H9 (cell line): Measurements from ENCODE around the gene ZAP70. TPM values are rescaled to one million over a fixed set of nuclear protein-coding genes. Genes with fewer than 3 reads are reported as not detected.

Experiments used
- DNase-seq: peaks from one replicate; pipeline ENCODE4 v3.0.0-alpha.2; 2017
- H2AFZ ChIP-seq: one replicate; pipeline ENCODE4 v1.6.1; 2013; ENCODE audit warnings: mild to moderate bottlenecking, low read length, control low read depth, moderate library complexity
- H2AK5ac ChIP-seq: 2 replicates; pipeline ENCODE4 v1.6.1; 2013; ENCODE audit warnings: low read length, control low read depth, mixed read lengths; ENCODE audit not compliant: insufficient read length
- H2BK120ac ChIP-seq: one replicate; pipeline ENCODE4 v1.6.1; 2013; ENCODE audit warnings: low read depth, mild to moderate bottlenecking, low read length, control low read depth, inconsistent platforms; ENCODE audit not compliant: poor library complexity, severe bottlenecking
- H2BK12ac ChIP-seq: 2 replicates; pipeline ENCODE4 v1.6.1; 2013; ENCODE audit warnings: low read length, control low read depth, mixed read lengths, low read depth; ENCODE audit not compliant: insufficient read length
- H2BK15ac ChIP-seq: 2 replicates; pipeline ENCODE4 v1.6.1; 2013; ENCODE audit warnings: low read depth, low read length, control low read depth
- H2BK20ac ChIP-seq: one replicate; pipeline ENCODE4 v1.6.1; 2013; ENCODE audit warnings: low read depth, mild to moderate bottlenecking, low read length, control low read depth, inconsistent platforms; ENCODE audit not compliant: poor library complexity, severe bottlenecking
- H2BK5ac ChIP-seq: 2 replicates; pipeline ENCODE4 v1.6.1; 2013; ENCODE audit warnings: low read length, control low read depth, mixed read lengths; ENCODE audit not compliant: insufficient read length
- H3K14ac ChIP-seq: 2 replicates; pipeline ENCODE4 v1.6.1; 2013; ENCODE audit warnings: low read length, control low read depth; ENCODE audit not compliant: insufficient read depth
- H3K18ac ChIP-seq: 2 replicates; pipeline ENCODE4 v1.6.1; 2013; ENCODE audit warnings: low read depth, mild to moderate bottlenecking, mixed read lengths, low read length, control low read depth; ENCODE audit not compliant: insufficient read length
- H3K23ac ChIP-seq: 2 replicates; pipeline ENCODE4 v1.6.1; 2013; ENCODE audit warnings: low read length, control low read depth, mixed read lengths, low read depth; ENCODE audit not compliant: insufficient read length
- H3K23me2 ChIP-seq: 2 replicates; pipeline ENCODE4 v1.6.1; 2013; ENCODE audit warnings: low read depth, mild to moderate bottlenecking, mixed read lengths, low read length, control low read depth; ENCODE audit not compliant: insufficient read length, poor library complexity, severe bottlenecking
- H3K27ac ChIP-seq: 2 replicates; pipeline ENCODE4 v1.5.1; 2013; ENCODE audit warnings: low read length, control low read depth, mixed read lengths, low read depth; ENCODE audit not compliant: insufficient read length
- H3K27me3 ChIP-seq: 2 replicates; pipeline ENCODE4 v1.6.1; 2013; ENCODE audit warnings: low read length, control low read depth, inconsistent platforms; ENCODE audit not compliant: insufficient read depth
- H3K4ac ChIP-seq: 2 replicates; pipeline ENCODE4 v1.6.1; 2013; ENCODE audit warnings: low read depth, mild to moderate bottlenecking, control low read depth, inconsistent platforms, low read length, moderate library complexity
- H3K4me1 ChIP-seq: 2 replicates; pipeline ENCODE4 v1.6.1; 2013; ENCODE audit warnings: low read length, control low read depth, inconsistent platforms; ENCODE audit not compliant: insufficient read depth
- H3K4me2 ChIP-seq: 2 replicates; pipeline ENCODE4 v1.6.1; 2013; ENCODE audit warnings: low read length, control low read depth, mixed read lengths; ENCODE audit not compliant: insufficient read length, insufficient read depth
- H3K56ac ChIP-seq: 2 replicates; pipeline ENCODE4 v1.6.1; 2013; ENCODE audit warnings: low read depth, mild to moderate bottlenecking, mixed read lengths, low read length, control low read depth; ENCODE audit not compliant: insufficient read length
- H3K79me1 ChIP-seq: 2 replicates; pipeline ENCODE4 v1.6.1; 2013; ENCODE audit warnings: low read depth, mild to moderate bottlenecking, moderate library complexity, low read length, control low read depth, inconsistent platforms; ENCODE audit not compliant: insufficient read depth, poor library complexity, severe bottlenecking
- H3K79me2 ChIP-seq: 2 replicates; pipeline ENCODE4 v1.6.1; 2013; ENCODE audit warnings: low read length, control low read depth, inconsistent platforms; ENCODE audit not compliant: insufficient read depth
- H3K9ac ChIP-seq: 2 replicates; pipeline ENCODE4 v1.6.1; 2013; ENCODE audit warnings: low read length, control low read depth, mixed read lengths; ENCODE audit not compliant: insufficient read length; ENCODE audit errors: extremely low read depth
- H3K9me3 ChIP-seq: one replicate; pipeline ENCODE4 v1.6.1; 2013; ENCODE audit warnings: low read depth, low read length, inconsistent platforms; ENCODE audit not compliant: control insufficient read depth
- H3T11ph ChIP-seq: one replicate; pipeline ENCODE4 v1.6.1; 2013; ENCODE audit warnings: mild to moderate bottlenecking, low read length, control low read depth, inconsistent platforms
- H4K20me1 ChIP-seq: one replicate; pipeline ENCODE4 v1.6.1; 2013; ENCODE audit not compliant: control insufficient read depth, insufficient read length, insufficient read depth
- H4K5ac ChIP-seq: 2 replicates; pipeline ENCODE4 v1.6.1; 2013; ENCODE audit warnings: low read depth, mild to moderate bottlenecking, mixed read lengths, low read length, control low read depth; ENCODE audit not compliant: insufficient read length
- H4K8ac ChIP-seq: replicated peaks from 2 replicates; pipeline ENCODE4 v1.6.1; 2013; ENCODE audit warnings: low read length, control low read depth, mixed read lengths, low read depth; ENCODE audit not compliant: insufficient read length
- H4K91ac ChIP-seq: 2 replicates; pipeline ENCODE4 v1.6.1; 2013; ENCODE audit warnings: low read depth, mild to moderate bottlenecking, moderate library complexity, mixed read lengths, low read length, control low read depth; ENCODE audit not compliant: insufficient read length
- H3K27ac Mint-ChIP-seq, 3 experiments: 2 replicates in 2 of 3; 3 replicates in 1 of 3; pipeline ENCODE4 v1.8.0; 2020 to 2021; ENCODE audit warnings: mixed read lengths in 3 of 3, mild to moderate bottlenecking in 1 of 3, moderate library complexity in 1 of 3
- H3K27me3 Mint-ChIP-seq: 2 replicates; pipeline ENCODE4 v1.8.0; 2021; ENCODE audit warnings: low read depth, mild to moderate bottlenecking, moderate library complexity, mixed read lengths
- H3K36me3 Mint-ChIP-seq, 3 experiments: 2 replicates in 2 of 3; 3 replicates in 1 of 3; pipeline ENCODE4 v1.8.0; 2020 to 2021; ENCODE audit warnings: low read depth in 3 of 3, mixed read lengths in 3 of 3; ENCODE audit not compliant: insufficient read depth in 1 of 3
- H3K4me1 Mint-ChIP-seq, 2 experiments: 2 replicates each; pipeline ENCODE4 v1.8.0; 2020; ENCODE audit warnings: mixed read lengths in 2 of 2
- H3K4me3 Mint-ChIP-seq, 2 experiments: 2 replicates in 1 of 2; 3 replicates in 1 of 2; pipeline ENCODE4 v1.8.0; 2020 to 2021; ENCODE audit warnings: mild to moderate bottlenecking in 2 of 2, mixed read lengths in 2 of 2, moderate library complexity in 1 of 2
- H3K9me3 Mint-ChIP-seq, 2 experiments: 2 replicates in 1 of 2; 3 replicates in 1 of 2; pipeline ENCODE4 v1.8.0; 2020; ENCODE audit warnings: mild to moderate bottlenecking in 2 of 2, mixed read lengths in 2 of 2, moderate library complexity in 1 of 2
- WGBS: extraction: QIAGEN DNeasy Blood & Tissue Kit; methylation state at CpG from one replicate; pipeline ENCODE4 v1.1.7; 2013; ENCODE audit warnings: missing lambda C conversion rate, low lambda C conversion rate, mixed read lengths; ENCODE audit not compliant: insufficient read length; ENCODE audit errors: extremely low coverage; 5-methylcytosine and 5-hydroxymethylcytosine counted together
- total RNA-seq: library from RNA; stranded (reverse); gene quantifications from 2 replicates; pipeline ENCODE4 v1.2.1, GENCODE V29; 2021
- TF ChIP-seq, protein P1 (sequence below): fragments of 200-600 bp; sonication (generic); conservative IDR thresholded peaks from 3 replicates; pipeline ENCODE4 v1.8.0; 2021; ENCODE audit warnings: antibody characterized with exemption, mild to moderate bottlenecking

ZAP70 gene
- total RNA-seq, 1 experiment from 2014 or later: 0.24 TPM

DNA sequence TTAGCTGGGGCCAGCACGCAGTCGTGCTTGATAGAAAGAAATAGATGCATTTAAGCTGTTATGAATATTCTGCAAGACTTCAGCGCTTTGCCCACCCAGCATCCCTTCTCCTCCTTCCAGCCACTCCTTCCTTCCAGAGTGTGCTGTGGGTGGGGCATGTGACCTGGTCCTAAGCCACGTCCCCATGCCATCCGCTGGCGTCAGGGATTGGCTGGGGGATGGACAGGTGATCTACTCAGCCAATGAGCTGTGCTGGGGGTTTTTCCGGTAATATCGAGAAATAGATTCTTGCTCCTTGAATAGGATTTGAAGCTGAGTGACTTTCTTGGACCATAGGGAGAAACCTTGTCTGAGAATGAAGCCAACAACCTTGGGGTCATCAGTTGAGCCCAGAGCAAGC is 4.8 kb upstream of the ZAP70 start:
- WGBS: no CpG with 5 or more reads among the region's 8 CpGs
- Histone ChIP-seq H3K14ac (no peak overlapping the region), H4K20me1 (no peaks in the 10 kb centered on the region), H2BK5ac (no peak overlapping the region), H4K8ac (no peak overlapping the region), H3K9ac (no peak overlapping the region), H3K23ac (no peak overlapping the region), H3K9me3 (no peaks in the 10 kb centered on the region), H2BK12ac (no peak overlapping the region), H3K27ac (no peak overlapping the region), H2BK20ac (no peak overlapping the region), H3K56ac (no peak overlapping the region), H3K4ac (no peak overlapping the region), H2AK5ac (no peak overlapping the region), H2AFZ (no peak overlapping the region), H3K79me1 (no peaks in the 10 kb centered on the region), H3K23me2 (no peaks in the 10 kb centered on the region), H3K27me3 (no peaks in the 10 kb centered on the region), H3T11ph (no peak overlapping the region), H3K79me2 (no peaks in the 10 kb centered on the region), H4K91ac (no peak overlapping the region), H2BK15ac (no peak overlapping the region), H3K4me2 (no peak overlapping the region), H2BK120ac (no peak overlapping the region), H4K5ac (no peak overlapping the region), H3K18ac (no peak overlapping the region), H3K4me1 (no peaks in the 10 kb centered on the region)
- TF ChIP-seq, protein P1, sequence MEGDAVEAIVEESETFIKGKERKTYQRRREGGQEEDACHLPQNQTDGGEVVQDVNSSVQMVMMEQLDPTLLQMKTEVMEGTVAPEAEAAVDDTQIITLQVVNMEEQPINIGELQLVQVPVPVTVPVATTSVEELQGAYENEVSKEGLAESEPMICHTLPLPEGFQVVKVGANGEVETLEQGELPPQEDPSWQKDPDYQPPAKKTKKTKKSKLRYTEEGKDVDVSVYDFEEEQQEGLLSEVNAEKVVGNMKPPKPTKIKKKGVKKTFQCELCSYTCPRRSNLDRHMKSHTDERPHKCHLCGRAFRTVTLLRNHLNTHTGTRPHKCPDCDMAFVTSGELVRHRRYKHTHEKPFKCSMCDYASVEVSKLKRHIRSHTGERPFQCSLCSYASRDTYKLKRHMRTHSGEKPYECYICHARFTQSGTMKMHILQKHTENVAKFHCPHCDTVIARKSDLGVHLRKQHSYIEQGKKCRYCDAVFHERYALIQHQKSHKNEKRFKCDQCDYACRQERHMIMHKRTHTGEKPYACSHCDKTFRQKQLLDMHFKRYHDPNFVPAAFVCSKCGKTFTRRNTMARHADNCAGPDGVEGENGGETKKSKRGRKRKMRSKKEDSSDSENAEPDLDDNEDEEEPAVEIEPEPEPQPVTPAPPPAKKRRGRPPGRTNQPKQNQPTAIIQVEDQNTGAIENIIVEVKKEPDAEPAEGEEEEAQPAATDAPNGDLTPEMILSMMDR: no peak
- peaks cover 2 to 4% of the 10 kb centered on the region in 2 experiments for H3K4me1 Mint-ChIP-seq
- H3K27me3 Mint-ChIP-seq: peaks cover 2% of the 10 kb centered on the region; the same call in 1 of the 2 replicates
- no peak overlapping the region for H3K4me3 Mint-ChIP-seq
- DNase-seq: peak; percentile 28
- no peak overlapping the region for H3K27ac Mint-ChIP-seq
- peaks cover 0 to 4% (median 0%) of the 10 kb centered on the region in 3 experiments; a peak in 2 of 7 replicates for H3K36me3 Mint-ChIP-seq
- H3K9me3 Mint-ChIP-seq: peaks cover 0 to 2% of the 10 kb centered on the region in 2 experiments; a peak in 1 of 5 replicates
